K562 (cell line): ENCODE measurements around the gene MID1IP1. TPM values are rescaled to one million over a fixed set of nuclear protein-coding genes. Genes with fewer than 3 reads are reported as not detected.

Experiments
- BRF1 ChIP-seq: IDR thresholded peaks from 3 replicates; pipeline ENCODE4 v1.6.1; 2011; ENCODE audit warnings: borderline replicate concordance, mild to moderate bottlenecking; ENCODE audit not compliant: insufficient read length; ENCODE audit errors: extremely low read depth
- HDAC6 ChIP-seq: IDR thresholded peaks from 2 replicates; pipeline ENCODE4 v1.6.1; 2012; ENCODE audit warnings: low read depth, mild to moderate bottlenecking, control low read depth, inconsistent platforms, low read length, moderate library complexity
- KLF1 ChIP-seq: fragments of 450-650 bp; IDR thresholded peaks from 2 replicates; pipeline ENCODE4 v1.6.1; 2016; ENCODE audit warnings: missing genetic modification characterization, missing compliant biosample characterization
- L3MBTL2 ChIP-seq: fragments of 450-650 bp; IDR thresholded peaks from 2 replicates; pipeline ENCODE4 v1.6.1; 2016; ENCODE audit warnings: mild to moderate bottlenecking, moderate library complexity
- MTA1 ChIP-seq: fragments of 450-650 bp; IDR thresholded peaks from 2 replicates; pipeline ENCODE4 v1.6.1; 2017; ENCODE audit warnings: borderline replicate concordance
- NCOA1 ChIP-seq: fragments of 450-650 bp; IDR thresholded peaks from 2 replicates; pipeline ENCODE4 v1.6.1; 2016; ENCODE audit warnings: low read depth
- RBFOX2 ChIP-seq: fragments of 200-400 bp; formaldehyde crosslinking; IDR thresholded peaks from 2 replicates; pipeline ENCODE4 v1.6.1; 2017; ENCODE audit warnings: low read depth, mild to moderate bottlenecking, low read length, moderate library complexity
- SMAD2 ChIP-seq: fragments of 150-350 bp; IDR thresholded peaks from 2 replicates; pipeline ENCODE4 v1.6.1; 2014; ENCODE audit warnings: low read depth, mild to moderate bottlenecking, low read length
- TAF9B ChIP-seq: fragments of 450-650 bp; IDR thresholded peaks from 2 replicates; pipeline ENCODE4 v1.6.1; 2018; ENCODE audit warnings: mild to moderate bottlenecking; ENCODE audit not compliant: partially characterized antibody
- TCFL5 ChIP-seq: fragments of 250-450 bp; sonication (Bioruptor Pico); conservative IDR thresholded peaks from 2 replicates; pipeline ENCODE4 v1.6.1; 2021; ENCODE audit warnings: mild to moderate bottlenecking, moderate library complexity, matching md5 sums
- THRB ChIP-seq: fragments of 450-650 bp; formaldehyde crosslinking; conservative IDR thresholded peaks from 2 replicates; pipeline ENCODE4 v1.4.0; 2022; ENCODE audit warnings: mild to moderate bottlenecking, missing genetic modification characterization
- TRIM28 ChIP-seq: fragments of 450-650 bp; IDR thresholded peaks from 2 replicates; pipeline ENCODE4 v1.6.1; 2017
- XRCC3 ChIP-seq: fragments of 450-650 bp; IDR thresholded peaks from 2 replicates; pipeline ENCODE4 v1.6.1; 2017; ENCODE audit warnings: mild to moderate bottlenecking, moderate library complexity
- ZBTB11 ChIP-seq, 3 experiments: fragments of 200-800 bp in 1 of 3; fragments of 250-450 bp in 1 of 3; fragments of 450-650 bp in 1 of 3; sonication (Bioruptor Pico) in 1 of 3; sonication (Bioruptor generic) in 1 of 3; formaldehyde crosslinking in 1 of 3; IDR thresholded peaks; 2 replicates each; pipeline versions ENCODE4 v1.6.1 to v1.8.0; 2016 to 2022; ENCODE audit warnings: mild to moderate bottlenecking in 2 of 3, missing genetic modification characterization in 2 of 3, missing compliant biosample characterization in 1 of 3, moderate library complexity in 1 of 3
- ZFP30 ChIP-seq: fragments of 250-450 bp; sonication (Bioruptor Pico); IDR thresholded peaks from 2 replicates; pipeline ENCODE4 v1.8.0; 2022; ENCODE audit warnings: moderate library complexity, mild to moderate bottlenecking, inconsistent platforms, borderline replicate concordance
- ZFX ChIP-seq: sonication (generic); formaldehyde crosslinking; IDR thresholded peaks from 2 replicates; pipeline ENCODE4 v1.8.0; 2022; ENCODE audit warnings: mild to moderate bottlenecking, missing genetic modification reagents, moderate library complexity
- ZNF384 ChIP-seq: IDR thresholded peaks from 2 replicates; pipeline ENCODE4 v1.6.1; 2012; ENCODE audit warnings: low read depth, low read length, improper control_type of control experiment
- ZNF507 ChIP-seq: conservative IDR thresholded peaks from 2 replicates; pipeline ENCODE4 v1.6.1; 2017; ENCODE audit warnings: missing genetic modification characterization, missing compliant biosample characterization
- ZNF76 ChIP-seq: fragments of 250-450 bp; sonication (Bioruptor Pico); IDR thresholded peaks from 2 replicates; pipeline ENCODE4 v1.4.0; 2020; ENCODE audit warnings: mild to moderate bottlenecking, moderate library complexity, borderline replicate concordance
- ZNF764 ChIP-seq: fragments of 250-450 bp; sonication (Bioruptor Pico); IDR thresholded peaks from 2 replicates; pipeline ENCODE4 v1.4.0; 2020; ENCODE audit warnings: low read depth, mild to moderate bottlenecking, moderate library complexity
- polyA plus RNA-seq, 8 experiments: library from polyadenylated mRNA; depleted of rRNA in 4 of 8; stranded (reverse) in 5 of 8; unstranded in 3 of 8; fragments of >200 nt; fragmentation: Nextera tagmentation in 2 of 8; fragmentation: Illumina TruSeq in 1 of 8; extraction: Ambion mirVana in 2 of 8; extraction: Trizol in 1 of 8; gene quantifications; 2 replicates each; pipeline versions ENCODE4 v1.2.1 to v1.2.3, GENCODE V29; 2011 to 2014; ENCODE audit warnings: inconsistent platforms in 1 of 8, missing spikeins in 1 of 8
- total RNA-seq, 7 experiments: library from RNA; depleted of rRNA in 6 of 7; stranded (reverse); fragments of >200 nt in 6 of 7; fragmentation: Illumina TruSeq in 2 of 7; extraction: Trizol in 2 of 7; gene quantifications; 2 replicates each; pipeline versions ENCODE4 v1.2.1 to v1.2.3, GENCODE V29; 2011 to 2021; ENCODE audit warnings: low replicate concordance in 1 of 7
- TF ChIP-seq, protein P1 (sequence below): sonication (generic); formaldehyde crosslinking; IDR thresholded peaks from 2 replicates; pipeline ENCODE4 v1.8.0; 2023; ENCODE audit warnings: missing genetic modification reagents, mild to moderate bottlenecking, borderline replicate concordance

MID1IP1 gene
- total and polyA plus RNA-seq, 9 of the 15 experiments (the other 6 are each of a cell fraction or from before 2014, with no cell fraction given): 0.51 to 102 (median 27.5) TPM

GRCh38 chrX:38804432-38804681 is 3.1 kb downstream of the MID1IP1 start (continued):
- TF ChIP-seq THRB (CRISPR knock-in tag) (no peak), HDAC6 (no peak), ZFX (CRISPR knock-in tag) (no peak), XRCC3 (no peak), ZFP30 (no peak), ZBTB11 (CRISPR knock-in tag; IDR thresholded peaks at IDR 0.05) (no peak), BRF1 (no peak), TCFL5 (CRISPR knock-in tag) (no peak), ZNF764 (no peak), TAF9B (no peak), L3MBTL2 (no peak), NCOA1 (no peak), ZNF76 (no peak), ZNF507 (tag) (no peak), ZNF384 (no peak), TRIM28 (no peak), KLF1 (no peak), RBFOX2 (peak; percentile 89), SMAD2 (no peak), MTA1 (no peak)
- TF ChIP-seq, protein P1, sequence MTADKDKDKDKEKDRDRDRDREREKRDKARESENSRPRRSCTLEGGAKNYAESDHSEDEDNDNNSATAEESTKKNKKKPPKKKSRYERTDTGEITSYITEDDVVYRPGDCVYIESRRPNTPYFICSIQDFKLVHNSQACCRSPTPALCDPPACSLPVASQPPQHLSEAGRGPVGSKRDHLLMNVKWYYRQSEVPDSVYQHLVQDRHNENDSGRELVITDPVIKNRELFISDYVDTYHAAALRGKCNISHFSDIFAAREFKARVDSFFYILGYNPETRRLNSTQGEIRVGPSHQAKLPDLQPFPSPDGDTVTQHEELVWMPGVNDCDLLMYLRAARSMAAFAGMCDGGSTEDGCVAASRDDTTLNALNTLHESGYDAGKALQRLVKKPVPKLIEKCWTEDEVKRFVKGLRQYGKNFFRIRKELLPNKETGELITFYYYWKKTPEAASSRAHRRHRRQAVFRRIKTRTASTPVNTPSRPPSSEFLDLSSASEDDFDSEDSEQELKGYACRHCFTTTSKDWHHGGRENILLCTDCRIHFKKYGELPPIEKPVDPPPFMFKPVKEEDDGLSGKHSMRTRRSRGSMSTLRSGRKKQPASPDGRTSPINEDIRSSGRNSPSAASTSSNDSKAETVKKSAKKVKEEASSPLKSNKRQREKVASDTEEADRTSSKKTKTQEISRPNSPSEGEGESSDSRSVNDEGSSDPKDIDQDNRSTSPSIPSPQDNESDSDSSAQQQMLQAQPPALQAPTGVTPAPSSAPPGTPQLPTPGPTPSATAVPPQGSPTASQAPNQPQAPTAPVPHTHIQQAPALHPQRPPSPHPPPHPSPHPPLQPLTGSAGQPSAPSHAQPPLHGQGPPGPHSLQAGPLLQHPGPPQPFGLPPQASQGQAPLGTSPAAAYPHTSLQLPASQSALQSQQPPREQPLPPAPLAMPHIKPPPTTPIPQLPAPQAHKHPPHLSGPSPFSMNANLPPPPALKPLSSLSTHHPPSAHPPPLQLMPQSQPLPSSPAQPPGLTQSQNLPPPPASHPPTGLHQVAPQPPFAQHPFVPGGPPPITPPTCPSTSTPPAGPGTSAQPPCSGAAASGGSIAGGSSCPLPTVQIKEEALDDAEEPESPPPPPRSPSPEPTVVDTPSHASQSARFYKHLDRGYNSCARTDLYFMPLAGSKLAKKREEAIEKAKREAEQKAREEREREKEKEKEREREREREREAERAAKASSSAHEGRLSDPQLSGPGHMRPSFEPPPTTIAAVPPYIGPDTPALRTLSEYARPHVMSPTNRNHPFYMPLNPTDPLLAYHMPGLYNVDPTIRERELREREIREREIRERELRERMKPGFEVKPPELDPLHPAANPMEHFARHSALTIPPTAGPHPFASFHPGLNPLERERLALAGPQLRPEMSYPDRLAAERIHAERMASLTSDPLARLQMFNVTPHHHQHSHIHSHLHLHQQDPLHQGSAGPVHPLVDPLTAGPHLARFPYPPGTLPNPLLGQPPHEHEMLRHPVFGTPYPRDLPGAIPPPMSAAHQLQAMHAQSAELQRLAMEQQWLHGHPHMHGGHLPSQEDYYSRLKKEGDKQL: no peak
